AG10803 (cell line): ENCODE results near the gene TCTN3.

Source experiments
- DNase-seq: peaks from one replicate; pipeline ENCODE4 v3.0.0; 2010; ENCODE audit warnings: low read depth
- H3K4me3 ChIP-seq: 2 replicates; pipeline ENCODE4 v1.5.1; 2011; ENCODE audit warnings: mild to moderate bottlenecking, low read length, control low read depth
- TF ChIP-seq, protein P1 (sequence below): conservative IDR thresholded peaks from 2 replicates; pipeline ENCODE4 v1.5.1; 2011; ENCODE audit warnings: mild to moderate bottlenecking, low read length, control low read depth, inconsistent platforms

The TCTN3 gene

DNA sequence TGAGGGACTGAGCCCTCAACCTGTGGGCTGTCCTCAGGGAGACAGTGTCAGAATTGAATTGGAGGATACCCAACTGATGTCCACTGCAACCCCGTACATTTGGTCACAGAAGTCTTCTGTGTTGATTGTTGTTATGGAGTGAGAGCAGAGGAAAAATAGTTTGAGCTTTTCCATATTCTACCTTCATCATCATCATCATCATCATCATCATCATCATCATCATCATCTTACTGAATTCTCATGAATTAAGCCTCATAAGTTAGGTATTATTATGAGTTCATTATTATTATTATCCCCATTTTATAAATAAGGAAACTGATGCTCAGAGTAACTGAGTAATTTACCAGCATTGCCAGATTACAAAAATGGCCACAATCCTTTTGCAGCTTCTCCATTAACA is 45.6 kb downstream of the TCTN3 start:
- no peak for DNase-seq
- TF ChIP-seq, protein P1, sequence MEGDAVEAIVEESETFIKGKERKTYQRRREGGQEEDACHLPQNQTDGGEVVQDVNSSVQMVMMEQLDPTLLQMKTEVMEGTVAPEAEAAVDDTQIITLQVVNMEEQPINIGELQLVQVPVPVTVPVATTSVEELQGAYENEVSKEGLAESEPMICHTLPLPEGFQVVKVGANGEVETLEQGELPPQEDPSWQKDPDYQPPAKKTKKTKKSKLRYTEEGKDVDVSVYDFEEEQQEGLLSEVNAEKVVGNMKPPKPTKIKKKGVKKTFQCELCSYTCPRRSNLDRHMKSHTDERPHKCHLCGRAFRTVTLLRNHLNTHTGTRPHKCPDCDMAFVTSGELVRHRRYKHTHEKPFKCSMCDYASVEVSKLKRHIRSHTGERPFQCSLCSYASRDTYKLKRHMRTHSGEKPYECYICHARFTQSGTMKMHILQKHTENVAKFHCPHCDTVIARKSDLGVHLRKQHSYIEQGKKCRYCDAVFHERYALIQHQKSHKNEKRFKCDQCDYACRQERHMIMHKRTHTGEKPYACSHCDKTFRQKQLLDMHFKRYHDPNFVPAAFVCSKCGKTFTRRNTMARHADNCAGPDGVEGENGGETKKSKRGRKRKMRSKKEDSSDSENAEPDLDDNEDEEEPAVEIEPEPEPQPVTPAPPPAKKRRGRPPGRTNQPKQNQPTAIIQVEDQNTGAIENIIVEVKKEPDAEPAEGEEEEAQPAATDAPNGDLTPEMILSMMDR: no peak
- H3K4me3 ChIP-seq: no peak overlapping the region

DNA sequence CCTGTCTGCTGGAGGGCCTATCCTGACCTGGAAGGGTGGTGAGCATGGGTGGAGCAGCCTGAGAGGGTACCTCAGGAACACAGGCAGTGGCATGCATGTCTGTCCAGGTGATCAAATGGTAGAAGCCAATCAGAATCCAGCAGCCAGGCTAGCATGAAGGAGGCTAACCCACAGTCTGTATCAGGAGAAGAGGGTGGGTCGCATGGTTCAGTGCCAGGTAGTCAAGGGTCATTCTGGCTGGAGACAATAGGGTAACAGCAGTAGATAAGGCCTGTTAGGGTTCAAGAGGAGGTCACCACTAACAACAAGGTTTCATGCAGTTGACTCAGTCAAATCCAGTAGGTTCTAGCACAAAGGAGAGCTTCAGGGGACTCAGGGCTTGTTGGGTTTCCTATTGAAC is 47.6 kb downstream of the TCTN3 start:
- TF ChIP-seq, protein P1: no peak
- H3K4me3 ChIP-seq: no peak overlapping the region
- DNase-seq: no peak

DNA sequence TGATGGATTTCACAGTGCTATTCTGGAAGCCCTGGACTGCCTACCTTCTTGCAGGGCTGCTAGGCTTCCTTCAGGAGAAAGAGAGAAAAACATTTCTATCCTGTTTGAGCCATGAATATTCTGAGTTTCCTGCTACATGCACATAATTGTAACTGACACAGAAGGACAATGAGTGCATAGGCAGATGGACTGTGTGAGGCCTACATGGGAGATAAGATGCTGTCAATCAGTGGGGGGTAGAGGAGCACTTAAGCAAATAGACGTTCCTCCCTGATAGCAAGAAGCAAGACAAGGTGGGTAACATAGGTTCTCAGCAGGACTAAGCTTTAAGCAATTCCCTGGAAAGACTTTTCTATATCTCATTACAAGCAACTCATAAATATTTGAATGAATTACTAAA is 48.8 kb downstream of the TCTN3 start:
- TF ChIP-seq, protein P1: no peak
- H3K4me3 ChIP-seq: no peak overlapping the region
- DNase-seq: no peak

DNA sequence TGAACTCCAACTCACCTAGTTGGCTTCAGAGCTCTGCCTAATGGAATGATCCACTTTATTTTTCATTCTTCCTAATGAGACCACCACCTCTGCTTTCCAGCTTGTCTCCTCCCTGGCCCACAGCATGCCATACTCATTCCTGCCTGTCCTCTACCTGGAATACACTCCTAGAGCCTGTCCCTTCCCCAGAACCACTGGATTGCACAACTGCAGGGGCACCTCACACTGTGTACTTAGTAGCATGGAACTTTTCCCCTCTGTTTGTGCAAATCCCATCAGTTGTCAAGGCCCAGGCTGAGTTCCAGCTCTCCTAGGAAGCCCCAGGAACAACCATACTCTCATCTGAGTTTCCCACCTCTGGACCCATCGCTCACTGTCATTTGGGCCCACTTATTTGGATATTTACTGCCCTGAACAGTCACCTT is 52.8 kb downstream of the TCTN3 start:
- TF ChIP-seq, protein P1: no peak
- no peak for DNase-seq
- H3K4me3 ChIP-seq: no peak overlapping the region

DNA sequence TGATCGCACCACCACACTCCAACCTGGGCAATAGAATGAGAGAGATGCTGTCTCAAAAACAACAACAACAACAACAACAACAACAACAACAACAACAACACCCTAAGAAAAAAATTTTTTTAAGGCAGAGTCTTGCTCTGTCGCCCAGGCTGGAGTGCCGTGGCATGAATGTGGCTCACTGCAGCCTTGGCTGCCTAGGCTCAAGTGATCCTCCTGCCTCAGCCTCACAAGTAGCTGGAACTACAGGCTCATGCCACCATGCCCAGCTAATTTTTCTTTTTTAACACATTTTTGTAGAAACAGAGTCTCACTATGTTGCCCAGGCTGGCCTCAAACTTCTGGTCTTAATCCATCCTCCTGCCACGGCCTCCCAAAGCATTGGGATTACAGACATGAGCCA is 55.8 kb downstream of the TCTN3 start:
- TF ChIP-seq, protein P1: no peak
- H3K4me3 ChIP-seq: no peak overlapping the region
- DNase-seq: no peak

DNA sequence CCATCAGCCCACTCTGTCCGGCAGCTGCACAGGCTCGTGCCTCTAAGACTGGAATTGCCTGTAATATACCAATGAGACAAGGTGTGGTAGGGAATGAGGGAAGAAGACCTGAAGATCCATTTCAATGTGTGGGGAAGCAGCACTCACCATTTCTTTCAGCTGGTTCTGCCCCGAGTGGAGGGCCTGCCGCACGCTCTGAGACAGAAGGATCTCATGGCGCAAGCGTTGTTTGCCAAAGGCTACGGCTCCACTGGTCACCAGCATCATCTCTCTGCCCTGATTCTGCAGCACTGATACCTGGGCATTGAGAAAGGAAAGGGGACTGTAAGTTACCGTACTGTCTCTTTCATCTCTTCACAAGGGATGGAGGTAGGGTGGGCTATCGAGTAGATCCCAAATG is 56.6 kb downstream of the TCTN3 start:
- no peak overlapping the region for H3K4me3 ChIP-seq
- DNase-seq: no peak
- TF ChIP-seq, protein P1: no peak

DNA sequence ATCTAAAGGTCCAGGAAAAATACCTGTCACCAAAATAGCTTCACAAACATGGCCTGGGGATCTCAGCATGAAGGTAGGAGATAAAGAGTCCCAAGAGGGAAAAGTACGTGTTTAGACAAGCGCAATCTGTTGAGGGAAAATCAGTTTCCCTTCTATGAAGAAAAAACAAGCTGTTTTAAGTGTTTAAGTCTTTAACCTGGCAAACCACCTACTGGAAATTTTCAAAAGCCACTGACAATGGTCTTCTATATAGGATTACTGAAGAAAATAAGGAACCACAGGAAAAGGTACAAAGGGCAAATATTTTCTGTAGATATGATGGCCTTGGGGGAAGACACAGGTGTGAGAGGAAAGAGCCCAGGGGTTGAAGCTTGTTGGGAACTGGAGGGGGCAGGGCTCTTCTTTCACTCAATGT is 58.4 kb downstream of the TCTN3 start:
- TF ChIP-seq, protein P1: no peak
- H3K4me3 ChIP-seq: no peak overlapping the region
- no peak for DNase-seq
